ENCODE results near the gene CCR5AS.

CCR5AS gene

DNA sequence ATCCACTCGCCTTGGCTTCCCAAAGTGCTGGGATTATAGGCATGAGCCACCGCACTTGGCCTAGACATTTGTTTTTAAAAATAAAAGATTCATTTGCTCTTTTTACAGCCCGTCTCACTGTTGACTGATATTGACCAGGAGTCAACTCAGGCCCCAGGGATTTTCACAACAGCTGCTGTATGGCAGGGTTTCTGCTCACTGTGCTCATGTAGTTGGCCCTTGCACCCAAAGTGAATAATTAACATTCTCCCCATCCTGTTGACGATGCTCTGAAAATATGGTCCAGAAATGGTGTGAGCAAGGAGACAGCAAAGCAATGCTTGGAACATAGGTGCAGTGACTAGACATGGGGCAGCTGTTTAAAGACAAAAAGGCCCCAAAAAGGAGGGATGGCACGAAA, 39.1 kb downstream of the CCR5AS start:
- TF ChIP-seq ZFX (IDR thresholded peaks at IDR 0.05; ENCODE audit: borderline replicate concordance): no peak
- TF ChIP-seq, protein P1, sequence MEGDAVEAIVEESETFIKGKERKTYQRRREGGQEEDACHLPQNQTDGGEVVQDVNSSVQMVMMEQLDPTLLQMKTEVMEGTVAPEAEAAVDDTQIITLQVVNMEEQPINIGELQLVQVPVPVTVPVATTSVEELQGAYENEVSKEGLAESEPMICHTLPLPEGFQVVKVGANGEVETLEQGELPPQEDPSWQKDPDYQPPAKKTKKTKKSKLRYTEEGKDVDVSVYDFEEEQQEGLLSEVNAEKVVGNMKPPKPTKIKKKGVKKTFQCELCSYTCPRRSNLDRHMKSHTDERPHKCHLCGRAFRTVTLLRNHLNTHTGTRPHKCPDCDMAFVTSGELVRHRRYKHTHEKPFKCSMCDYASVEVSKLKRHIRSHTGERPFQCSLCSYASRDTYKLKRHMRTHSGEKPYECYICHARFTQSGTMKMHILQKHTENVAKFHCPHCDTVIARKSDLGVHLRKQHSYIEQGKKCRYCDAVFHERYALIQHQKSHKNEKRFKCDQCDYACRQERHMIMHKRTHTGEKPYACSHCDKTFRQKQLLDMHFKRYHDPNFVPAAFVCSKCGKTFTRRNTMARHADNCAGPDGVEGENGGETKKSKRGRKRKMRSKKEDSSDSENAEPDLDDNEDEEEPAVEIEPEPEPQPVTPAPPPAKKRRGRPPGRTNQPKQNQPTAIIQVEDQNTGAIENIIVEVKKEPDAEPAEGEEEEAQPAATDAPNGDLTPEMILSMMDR (IDR thresholded peaks at IDR 0.05): no peak
- no peak overlapping the region for H3K27ac ChIP-seq

DNA sequence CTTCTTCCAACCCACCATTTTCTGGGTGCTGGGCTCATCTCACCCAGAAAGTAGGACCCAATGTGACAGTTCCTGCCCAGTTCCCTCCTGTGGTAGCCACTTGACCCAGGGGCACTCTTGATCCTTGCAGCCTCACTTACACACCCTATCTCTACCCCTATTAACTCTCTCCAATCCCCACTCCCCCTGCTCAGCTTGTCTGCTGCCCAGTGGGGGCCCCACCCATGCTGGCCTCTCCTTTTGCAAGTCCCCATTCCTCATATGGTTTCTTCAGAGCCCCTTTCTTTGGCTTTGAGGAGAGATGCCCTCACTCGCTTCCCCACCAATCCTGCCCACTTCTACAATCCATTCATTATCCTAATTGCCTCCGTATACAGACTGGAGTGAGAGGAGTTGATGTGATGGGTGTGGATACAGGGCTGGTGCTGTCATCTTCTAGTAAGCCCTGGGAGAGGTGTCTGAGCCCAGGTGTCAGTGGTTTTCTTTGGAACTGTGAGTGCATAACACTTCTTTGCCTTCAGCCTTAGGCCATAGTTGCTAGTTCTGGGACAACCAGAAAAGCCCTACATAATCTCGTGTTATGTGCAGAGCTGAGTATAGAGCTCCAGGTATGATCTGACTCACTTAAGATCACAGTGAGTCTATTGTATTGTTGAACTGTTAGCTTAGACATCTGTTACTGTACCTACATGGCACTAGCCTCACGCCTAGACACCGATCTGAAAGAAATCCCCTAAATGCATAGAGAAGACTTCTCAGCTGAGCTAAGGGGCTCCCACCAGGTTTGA, 40.9 kb downstream of the CCR5AS start:
- TF ChIP-seq, protein P1 (IDR thresholded peaks at IDR 0.05): no peak
- no peak for TF ChIP-seq ZFX (IDR thresholded peaks at IDR 0.05; ENCODE audit: borderline replicate concordance)
- H3K27ac ChIP-seq: no peak overlapping the region

DNA sequence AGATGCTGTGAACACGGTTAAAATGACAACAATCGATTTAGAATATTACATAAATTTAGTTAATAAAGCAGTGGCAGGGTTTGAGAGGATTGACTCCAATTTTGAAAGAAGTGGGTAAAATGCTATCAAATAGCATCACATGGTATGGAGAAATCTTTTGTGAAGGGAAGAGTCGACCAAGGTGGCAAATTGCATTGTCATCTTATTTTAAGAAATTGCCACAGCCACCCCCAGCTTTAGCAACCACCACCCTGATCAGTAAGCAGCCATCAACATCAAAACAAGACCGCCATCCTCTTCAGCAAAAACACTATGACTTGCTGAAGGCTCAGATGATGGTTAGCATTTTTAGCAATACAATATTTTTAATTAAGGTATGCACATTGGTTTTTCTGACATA, 41.8 kb downstream of the CCR5AS start:
- no peak for TF ChIP-seq ZFX (IDR thresholded peaks at IDR 0.05; ENCODE audit: borderline replicate concordance)
- TF ChIP-seq, protein P1 (IDR thresholded peaks at IDR 0.05): no peak

DNA sequence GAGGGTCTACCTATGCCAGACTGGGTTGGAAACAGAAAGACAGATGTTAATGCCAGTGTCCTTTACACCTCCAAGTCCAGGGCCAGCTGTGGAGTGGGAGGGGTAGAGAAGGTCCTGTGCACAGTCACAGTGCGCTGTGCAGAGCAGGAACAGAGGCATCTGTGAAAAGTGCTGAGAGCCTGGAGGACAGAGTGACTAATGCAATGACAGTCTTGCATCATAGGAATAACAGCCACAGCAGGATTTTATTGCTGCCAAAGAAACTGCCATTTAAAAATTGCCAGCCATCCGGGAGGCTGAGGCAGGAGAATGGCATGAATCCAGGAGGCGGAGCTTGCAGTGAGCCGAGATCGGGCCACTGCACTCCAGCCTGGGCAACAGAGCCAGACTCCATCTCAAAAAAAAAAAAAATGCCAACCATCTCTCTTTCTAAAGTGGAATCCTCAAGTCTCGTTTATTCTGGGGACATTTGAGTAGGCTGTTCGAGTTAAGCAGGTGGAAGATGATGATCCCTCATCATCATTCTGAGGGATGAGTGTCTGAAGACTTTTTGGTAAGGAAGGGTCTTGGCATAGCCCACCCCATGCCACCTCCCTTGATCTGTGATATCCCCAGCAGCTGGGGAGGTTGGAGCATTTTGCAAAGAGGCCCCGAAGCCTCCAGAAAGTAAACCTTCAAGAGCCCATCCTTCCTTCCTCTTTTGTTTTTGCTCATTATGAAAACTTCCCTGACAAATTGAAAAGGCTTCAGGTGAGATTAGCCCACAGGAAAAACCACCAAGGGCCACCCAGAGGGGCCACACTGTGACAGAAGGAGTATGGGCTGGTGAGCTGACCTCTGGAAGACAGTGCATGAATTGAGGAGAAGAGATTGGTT, 45.2 kb downstream of the CCR5AS start:
- TF ChIP-seq, protein P1 (IDR thresholded peaks at IDR 0.05): no peak
- TF ChIP-seq ZFX (IDR thresholded peaks at IDR 0.05; ENCODE audit: borderline replicate concordance): no peak
- no peak overlapping the region for H3K27ac ChIP-seq

More for the DNA sequence above, 41.8 kb downstream of the CCR5AS start:
- no peak overlapping the region for H3K27ac ChIP-seq

DNA sequence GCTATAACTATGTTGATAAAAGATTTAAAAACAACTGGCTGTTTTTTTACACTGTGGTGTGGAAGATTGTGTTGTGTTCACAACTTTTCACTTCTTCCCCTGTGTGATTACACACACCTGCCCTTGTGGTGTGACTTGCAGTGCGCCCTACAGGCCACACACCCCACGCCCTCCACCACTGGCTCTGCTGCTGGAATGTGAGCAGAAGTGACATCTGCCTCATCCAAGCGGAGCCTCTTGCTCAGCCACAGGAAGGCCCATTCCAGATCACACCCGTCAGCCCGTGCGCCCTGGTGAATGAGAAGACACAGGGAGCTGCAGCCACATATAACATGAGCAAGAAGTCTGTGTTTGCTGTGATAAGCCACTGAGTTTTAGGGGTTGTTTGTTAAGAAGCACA, 46.0 kb downstream of the CCR5AS start:
- TF ChIP-seq, protein P1 (IDR thresholded peaks at IDR 0.05): no peak
- no peak for TF ChIP-seq ZFX (IDR thresholded peaks at IDR 0.05; ENCODE audit: borderline replicate concordance)
- no peak overlapping the region for H3K27ac ChIP-seq

DNA sequence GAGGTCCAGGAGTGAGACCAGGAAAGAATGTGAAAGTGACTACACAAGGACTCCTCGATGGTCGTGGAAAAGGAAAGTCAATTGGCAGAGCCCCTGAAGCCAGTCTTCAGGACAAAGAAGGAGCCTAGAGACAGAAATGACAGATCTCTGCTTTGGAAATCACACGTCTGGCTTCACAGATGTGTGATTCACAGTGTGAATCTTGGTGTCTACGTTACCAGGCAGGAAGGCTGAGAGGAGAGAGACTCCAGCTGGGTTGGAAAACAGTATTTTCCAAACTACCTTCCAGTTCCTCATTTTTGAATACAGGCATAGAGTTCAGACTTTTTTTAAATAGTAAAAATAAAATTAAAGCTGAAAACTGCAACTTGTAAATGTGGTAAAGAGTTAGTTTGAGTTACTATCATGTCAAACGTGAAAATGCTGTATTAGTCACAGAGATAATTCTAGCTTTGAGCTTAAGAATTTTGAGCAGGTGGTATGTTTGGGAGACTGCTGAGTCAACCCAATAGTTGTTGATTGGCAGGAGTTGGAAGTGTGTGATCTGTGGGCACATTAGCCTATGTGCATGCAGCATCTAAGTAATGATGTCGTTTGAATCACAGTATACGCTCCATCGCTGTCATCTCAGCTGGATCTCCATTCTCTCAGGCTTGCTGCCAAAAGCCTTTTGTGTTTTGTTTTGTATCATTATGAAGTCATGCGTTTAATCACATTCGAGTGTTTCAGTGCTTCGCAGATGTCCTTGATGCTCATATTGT, 47.0 kb downstream of the CCR5AS start:
- TF ChIP-seq ZFX (IDR thresholded peaks at IDR 0.05; ENCODE audit: borderline replicate concordance): no peak
- TF ChIP-seq, protein P1 (IDR thresholded peaks at IDR 0.05): no peak
- H3K27ac ChIP-seq: no peak overlapping the region

Measured in 22Rv1 (cell line).